GM23338 (cell line): Measurements from ENCODE around the gene POP7. TPM values are rescaled to one million over a fixed set of nuclear protein-coding genes. Genes with fewer than 3 reads are reported as not detected.

ENCODE experiments used
- ATAC-seq: fragments of 200-7000 bp; cut with Tn5 transposase; 3 replicates; pipeline ENCODE4 v1.9.1; 2020
- DNase-seq: peaks from one replicate; pipeline ENCODE4 v3.0.0-alpha.2; 2015; ENCODE audit warnings: low spot score
- H2AFZ ChIP-seq: fragments of 200-600 bp; sonication (generic); 2 replicates; pipeline ENCODE4 v1.8.0; 2016; ENCODE audit warnings: antibody characterized with exemption, mild to moderate bottlenecking, moderate library complexity
- H3F3A ChIP-seq: fragments of 200-600 bp; sonication (generic); replicated peaks from 2 replicates; pipeline ENCODE4 v1.8.0; 2017; ENCODE audit warnings: antibody characterized with exemption, mixed run types, low read depth
- H3K27ac ChIP-seq: fragments of 200-600 bp; sonication (generic); 2 replicates; pipeline ENCODE4 v1.6.1; 2016; ENCODE audit warnings: low read depth
- H3K27me3 ChIP-seq: fragments of 200-600 bp; sonication (generic); 2 replicates; pipeline ENCODE4 v1.8.0; 2016; ENCODE audit warnings: mild to moderate bottlenecking, mixed run types, moderate library complexity; ENCODE audit not compliant: insufficient read depth
- H3K36me3 ChIP-seq: fragments of 200-600 bp; sonication (generic); 2 replicates; pipeline ENCODE4 v1.8.0; 2016; ENCODE audit warnings: mild to moderate bottlenecking; ENCODE audit not compliant: insufficient read depth
- H3K4me1 ChIP-seq: fragments of 200-600 bp; sonication (generic); 2 replicates; pipeline ENCODE4 v1.8.0; 2016; ENCODE audit warnings: mild to moderate bottlenecking, moderate library complexity; ENCODE audit not compliant: insufficient read depth
- H3K4me2 ChIP-seq: fragments of 200-600 bp; sonication (generic); 2 replicates; pipeline ENCODE4 v1.7.1; 2017; ENCODE audit warnings: mixed run types
- H3K4me3 ChIP-seq: fragments of 200-600 bp; sonication (generic); 2 replicates; pipeline ENCODE4 v1.6.1; 2016; ENCODE audit warnings: mixed run types
- H3K79me2 ChIP-seq: fragments of 200-600 bp; sonication (generic); replicated peaks from 2 replicates; pipeline ENCODE4 v1.8.0; 2017; ENCODE audit warnings: mild to moderate bottlenecking; ENCODE audit not compliant: insufficient read depth
- H3K9me2 ChIP-seq: fragments of 200-600 bp; sonication (generic); 2 replicates; pipeline ENCODE4 v1.8.0; 2017; ENCODE audit not compliant: insufficient read depth
- H4K20me1 ChIP-seq: fragments of 200-600 bp; sonication (generic); replicated peaks from 2 replicates; pipeline ENCODE4 v1.8.0; 2017; ENCODE audit warnings: mild to moderate bottlenecking; ENCODE audit not compliant: insufficient read depth
- H3K27ac Mint-ChIP-seq: 2 replicates; pipeline ENCODE4 v1.8.0; 2020; ENCODE audit warnings: inconsistent platforms, mild to moderate bottlenecking, moderate library complexity, mixed read lengths
- H3K27me3 Mint-ChIP-seq: 3 replicates; pipeline ENCODE4 v1.8.0; 2022; ENCODE audit warnings: low read depth, mild to moderate bottlenecking, moderate library complexity, mixed read lengths, inconsistent platforms; ENCODE audit not compliant: insufficient read depth, poor library complexity
- H3K36me3 Mint-ChIP-seq: 3 replicates; pipeline ENCODE4 v1.8.0; 2021; ENCODE audit warnings: low read depth, mild to moderate bottlenecking, inconsistent platforms, moderate library complexity, mixed read lengths
- H3K4me1 Mint-ChIP-seq: 3 replicates; pipeline ENCODE4 v1.8.0; 2020; ENCODE audit warnings: mild to moderate bottlenecking, inconsistent platforms, mixed read lengths
- H3K4me3 Mint-ChIP-seq: 3 replicates; pipeline ENCODE4 v1.8.0; 2021; ENCODE audit warnings: moderate library complexity, mild to moderate bottlenecking, inconsistent platforms, mixed read lengths
- H3K9me3 Mint-ChIP-seq: 3 replicates; pipeline ENCODE4 v1.8.0; 2020; ENCODE audit warnings: moderate library complexity, mild to moderate bottlenecking, inconsistent platforms, mixed read lengths
- CREB1 ChIP-seq: fragments of 250-450 bp; sonication (Bioruptor Pico); IDR thresholded peaks from 2 replicates; pipeline ENCODE4 v1.5.0; 2020; ENCODE audit warnings: low read depth, mild to moderate bottlenecking, moderate library complexity
- CTCF ChIP-seq, 2 experiments: fragments of 200-600 bp in 1 of 2; sonication (generic) in 1 of 2; conservative IDR thresholded peaks; 2 replicates each; pipeline versions ENCODE4 v1.5.1 to v1.6.1; 2016 to 2017; ENCODE audit warnings: antibody characterized with exemption in 2 of 2, low read depth in 2 of 2, mild to moderate bottlenecking in 2 of 2, moderate library complexity in 1 of 2
- POLR2AphosphoS5 ChIP-seq: IDR thresholded peaks from 2 replicates; pipeline ENCODE4 v1.6.1; 2016; ENCODE audit warnings: antibody characterized with exemption, low read depth
- ZNF114 ChIP-seq: fragments of 250-450 bp; sonication (Bioruptor Pico); IDR thresholded peaks from 2 replicates; pipeline ENCODE4 v1.5.0; 2020; ENCODE audit warnings: mild to moderate bottlenecking, moderate library complexity
- ZNF462 ChIP-seq: fragments of 250-450 bp; sonication (Bioruptor Pico); IDR thresholded peaks from 2 replicates; pipeline ENCODE4 v1.5.0; 2020; ENCODE audit warnings: mild to moderate bottlenecking, moderate library complexity
- polyA plus RNA-seq: library from polyadenylated mRNA; unstranded; fragments of >200 nt; fragmentation: Nextera tagmentation; extraction: Ambion mirVana; gene quantifications from 2 replicates; pipeline ENCODE4 v1.2.1, GENCODE V29; 2016
- total RNA-seq: library from RNA; depleted of rRNA; stranded (reverse); fragments of >200 nt; shearing (Covaris generic); gene quantifications from 2 replicates; pipeline ENCODE4 v1.2.3, GENCODE V29; 2014

POP7 gene
- total and polyA plus RNA-seq, 2 experiments from 2014 or later, result 110 to 216 TPM

- TF ChIP-seq CTCF (conservative IDR thresholded peaks at IDR 0.05; ENCODE audit: low read depth in 2 of 2) (no peak), ZNF462 (CRISPR knock-in tag) (no peak)
Observed at GRCh38 chr7:100744605-100745004, 38.7 kb downstream of the POP7 start (continued).

- Mint-ChIP-seq H3K9me3 (peaks cover 20% of the 10 kb centered on the region), H3K4me1 (no peaks in the 10 kb centered on the region), H3K27me3 (peaks cover 12% of the 10 kb centered on the region), H3K27ac (0 out of 2 replicates have a peak overlapping the region, but pooled peaks have one; percentile 83), H3K36me3 (no peaks in the 10 kb centered on the region), H3K4me3 (peak overlapping the region; percentile 81)
- peak overlapping the region; percentile 76 for H2AFZ ChIP-seq
- DNase-seq, result peak; percentile 67
- no peaks in the 10 kb centered on the region for H3K79me2 ChIP-seq
- no peaks in the 10 kb centered on the region for H3K9me2 ChIP-seq
- TF ChIP-seq POLR2AphosphoS5, result peak; percentile 78
- TF ChIP-seq CREB1 (CRISPR knock-in tag), result peak; percentile 63
- no peak for TF ChIP-seq ZNF114 (CRISPR knock-in tag)
- H3K27me3 ChIP-seq, result no peaks in the 10 kb centered on the region
- no peaks in the 10 kb centered on the region for H3F3A ChIP-seq
- H4K20me1 ChIP-seq, result no peaks in the 10 kb centered on the region
- no peaks in the 10 kb centered on the region for H3K36me3 ChIP-seq
- no peak overlapping the region for H3K27ac ChIP-seq
- no peaks in the 10 kb centered on the region for H3K4me1 ChIP-seq
- ATAC-seq, result peak; percentile 91
- peak overlapping the region; percentile 56 for H3K4me2 ChIP-seq
- peak overlapping the region; percentile 60 for H3K4me3 ChIP-seq
Observed at GRCh38 chr7:100745184-100745583, 39.3 kb downstream of the POP7 start.
